ENCODE data around the gene PDS5A.

DNA sequence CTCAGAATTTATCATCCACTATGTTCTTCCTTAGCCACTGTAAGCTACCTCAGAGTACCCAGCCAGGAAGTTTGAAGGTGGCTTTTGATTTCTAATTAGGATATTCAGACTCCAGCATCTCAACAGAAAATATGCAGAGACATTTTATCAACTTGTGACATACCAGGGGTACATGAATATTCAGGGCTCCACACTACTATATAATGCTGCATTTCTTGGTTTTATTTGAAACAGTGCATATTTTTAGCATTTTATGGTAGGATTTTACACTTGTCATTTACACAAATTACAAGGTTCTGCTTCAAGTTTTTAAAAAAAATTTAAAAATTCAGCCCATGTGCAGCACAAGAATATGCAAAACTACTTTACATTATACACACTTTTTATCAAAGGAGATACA lies 155.0 kb downstream of the PDS5A start:
- TF ChIP-seq EZH2 (IDR thresholded peaks at IDR 0.05; ENCODE audit: borderline replicate concordance, low read depth, low read length, severe bottlenecking) (no peak), POLR2AphosphoS5 (IDR thresholded peaks at IDR 0.05; ENCODE audit: insufficient read depth, low read depth, low read length) (no peak)
- TF ChIP-seq, protein P1, sequence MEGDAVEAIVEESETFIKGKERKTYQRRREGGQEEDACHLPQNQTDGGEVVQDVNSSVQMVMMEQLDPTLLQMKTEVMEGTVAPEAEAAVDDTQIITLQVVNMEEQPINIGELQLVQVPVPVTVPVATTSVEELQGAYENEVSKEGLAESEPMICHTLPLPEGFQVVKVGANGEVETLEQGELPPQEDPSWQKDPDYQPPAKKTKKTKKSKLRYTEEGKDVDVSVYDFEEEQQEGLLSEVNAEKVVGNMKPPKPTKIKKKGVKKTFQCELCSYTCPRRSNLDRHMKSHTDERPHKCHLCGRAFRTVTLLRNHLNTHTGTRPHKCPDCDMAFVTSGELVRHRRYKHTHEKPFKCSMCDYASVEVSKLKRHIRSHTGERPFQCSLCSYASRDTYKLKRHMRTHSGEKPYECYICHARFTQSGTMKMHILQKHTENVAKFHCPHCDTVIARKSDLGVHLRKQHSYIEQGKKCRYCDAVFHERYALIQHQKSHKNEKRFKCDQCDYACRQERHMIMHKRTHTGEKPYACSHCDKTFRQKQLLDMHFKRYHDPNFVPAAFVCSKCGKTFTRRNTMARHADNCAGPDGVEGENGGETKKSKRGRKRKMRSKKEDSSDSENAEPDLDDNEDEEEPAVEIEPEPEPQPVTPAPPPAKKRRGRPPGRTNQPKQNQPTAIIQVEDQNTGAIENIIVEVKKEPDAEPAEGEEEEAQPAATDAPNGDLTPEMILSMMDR (IDR thresholded peaks at IDR 0.05; ENCODE audit: extremely low read depth in 1 of 2, insufficient read depth in 1 of 2, low read depth in 1 of 2, low read length in 2 of 2) = no peak
- TF ChIP-seq, protein P2, sequence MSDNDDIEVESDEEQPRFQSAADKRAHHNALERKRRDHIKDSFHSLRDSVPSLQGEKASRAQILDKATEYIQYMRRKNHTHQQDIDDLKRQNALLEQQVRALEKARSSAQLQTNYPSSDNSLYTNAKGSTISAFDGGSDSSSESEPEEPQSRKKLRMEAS (IDR thresholded peaks at IDR 0.05; ENCODE audit: insufficient read depth, insufficient read length) = no peak
